ENCODE results near the gene SLA2.

DNA sequence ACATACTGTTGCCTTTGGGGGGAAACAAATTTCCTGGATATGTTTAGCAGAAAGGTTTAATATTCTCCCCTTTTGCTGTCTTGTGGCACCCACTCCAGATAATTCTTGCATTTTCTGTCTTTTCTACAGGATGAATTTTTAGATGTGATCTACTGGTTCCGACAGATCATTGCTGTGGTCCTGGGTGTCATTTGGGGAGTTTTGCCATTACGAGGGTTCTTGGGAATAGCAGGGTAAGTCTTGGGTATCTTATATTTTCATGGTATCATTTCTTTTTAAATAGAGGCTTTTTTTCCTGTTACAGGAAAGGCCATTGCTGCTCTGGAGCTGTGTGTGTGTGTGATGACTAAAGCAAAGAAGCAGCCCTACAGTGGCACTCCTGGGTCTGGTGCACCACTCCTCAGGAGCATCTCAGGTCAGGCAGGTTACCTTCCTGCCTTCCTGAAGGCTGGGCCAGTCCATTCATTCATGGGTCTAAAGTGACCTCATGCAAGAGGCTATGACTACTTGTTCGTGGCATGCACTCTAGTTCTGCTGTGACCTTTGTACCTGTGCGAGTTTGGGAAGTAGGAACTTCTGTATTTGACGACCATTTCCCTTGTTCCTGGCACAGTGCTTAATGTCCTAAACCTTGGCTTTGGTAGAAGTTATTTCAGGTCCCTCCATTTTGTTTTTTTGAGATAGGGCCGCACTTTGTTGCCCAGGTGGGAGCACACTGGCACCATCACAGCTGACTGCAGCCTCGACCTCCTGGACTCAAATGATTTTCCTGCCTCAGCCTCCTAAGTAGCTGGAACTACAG is 38.2 kb downstream of the SLA2 start:
- no peak for TF ChIP-seq TAF1 (IDR thresholded peaks at IDR 0.05; ENCODE audit: borderline replicate concordance, low read depth, low read length)
- TF ChIP-seq, protein P1, sequence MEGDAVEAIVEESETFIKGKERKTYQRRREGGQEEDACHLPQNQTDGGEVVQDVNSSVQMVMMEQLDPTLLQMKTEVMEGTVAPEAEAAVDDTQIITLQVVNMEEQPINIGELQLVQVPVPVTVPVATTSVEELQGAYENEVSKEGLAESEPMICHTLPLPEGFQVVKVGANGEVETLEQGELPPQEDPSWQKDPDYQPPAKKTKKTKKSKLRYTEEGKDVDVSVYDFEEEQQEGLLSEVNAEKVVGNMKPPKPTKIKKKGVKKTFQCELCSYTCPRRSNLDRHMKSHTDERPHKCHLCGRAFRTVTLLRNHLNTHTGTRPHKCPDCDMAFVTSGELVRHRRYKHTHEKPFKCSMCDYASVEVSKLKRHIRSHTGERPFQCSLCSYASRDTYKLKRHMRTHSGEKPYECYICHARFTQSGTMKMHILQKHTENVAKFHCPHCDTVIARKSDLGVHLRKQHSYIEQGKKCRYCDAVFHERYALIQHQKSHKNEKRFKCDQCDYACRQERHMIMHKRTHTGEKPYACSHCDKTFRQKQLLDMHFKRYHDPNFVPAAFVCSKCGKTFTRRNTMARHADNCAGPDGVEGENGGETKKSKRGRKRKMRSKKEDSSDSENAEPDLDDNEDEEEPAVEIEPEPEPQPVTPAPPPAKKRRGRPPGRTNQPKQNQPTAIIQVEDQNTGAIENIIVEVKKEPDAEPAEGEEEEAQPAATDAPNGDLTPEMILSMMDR (IDR thresholded peaks at IDR 0.05): no peak
- no peak for TF ChIP-seq SMC3 (IDR thresholded peaks at IDR 0.05; ENCODE audit: low read depth, low read length)
